ENCODE results near the gene MZT2B.

- TF ChIP-seq CTCF (conservative IDR thresholded peaks at IDR 0.05; ENCODE audit: low read length), result no peak
- no peak for TF ChIP-seq EZH2phosphoT487 (IDR thresholded peaks at IDR 0.05; ENCODE audit: borderline replicate concordance)
Measured at GRCh38 chr2:130185896-130186295, 3.8 kb downstream of the MZT2B start.
